KMS-11 (cell line): ENCODE measurements around the gene CCNJ.

Experiments
- H2AFZ ChIP-seq: fragments of 200-600 bp; sonication (generic); 2 replicates; pipeline ENCODE4 v1.6.1; 2016; ENCODE audit warnings: antibody characterized with exemption, mixed run types, low read depth
- H3K27ac ChIP-seq: fragments of 200-600 bp; sonication (generic); 2 replicates; pipeline ENCODE4 v1.6.1; 2016; ENCODE audit warnings: mild to moderate bottlenecking, mixed run types
- H3K27me3 ChIP-seq: fragments of 200-600 bp; sonication (generic); 2 replicates; pipeline ENCODE4 v1.6.1; 2017; ENCODE audit warnings: mild to moderate bottlenecking, low read depth, mixed run types, moderate library complexity; ENCODE audit not compliant: insufficient read depth
- H3K36me3 ChIP-seq: fragments of 200-600 bp; sonication (generic); 2 replicates; pipeline ENCODE4 v1.6.1; 2017; ENCODE audit warnings: mild to moderate bottlenecking, mixed run types; ENCODE audit not compliant: insufficient read depth
- H3K4me1 ChIP-seq: fragments of 200-600 bp; sonication (generic); 2 replicates; pipeline ENCODE4 v1.6.1; 2016; ENCODE audit warnings: mild to moderate bottlenecking, low read depth, mixed run types; ENCODE audit not compliant: poor library complexity, severe bottlenecking
- H3K4me2 ChIP-seq: fragments of 200-600 bp; sonication (generic); 2 replicates; pipeline ENCODE4 v1.7.0; 2016; ENCODE audit warnings: mild to moderate bottlenecking, mixed run types
- H3K4me3 ChIP-seq: fragments of 200-600 bp; sonication (generic); IDR thresholded peaks from 2 replicates; pipeline ENCODE4 v1.6.1; 2017; ENCODE audit warnings: low read depth, low read length, mixed read lengths; ENCODE audit not compliant: insufficient read depth
- H3K79me2 ChIP-seq: fragments of 200-600 bp; sonication (generic); 2 replicates; pipeline ENCODE4 v1.6.1; 2016; ENCODE audit warnings: low read depth, mixed run types; ENCODE audit not compliant: insufficient read depth
- H3K9ac ChIP-seq: fragments of 200-600 bp; sonication (generic); 2 replicates; pipeline ENCODE4 v1.6.1; 2016; ENCODE audit warnings: mild to moderate bottlenecking, mixed run types
- H4K20me1 ChIP-seq: fragments of 200-600 bp; sonication (generic); 2 replicates; pipeline ENCODE4 v1.6.1; 2016; ENCODE audit warnings: mild to moderate bottlenecking, mixed run types; ENCODE audit not compliant: insufficient read depth
- CTCF ChIP-seq: fragments of 200-600 bp; sonication (generic); conservative IDR thresholded peaks from 2 replicates; pipeline ENCODE4 v1.6.1; 2017; ENCODE audit warnings: low read depth, mild to moderate bottlenecking, antibody characterized with exemption, low read length, moderate library complexity, mixed read lengths

Gene CCNJ

GRCh38 chr10:96014473-96015102 is 28.8 kb upstream of the CCNJ start:
- H3K9ac ChIP-seq: no peak overlapping the region
- H3K36me3 ChIP-seq: no peaks in the 10 kb centered on the region
- TF ChIP-seq CTCF: no peak
- H3K79me2 ChIP-seq: no peaks in the 10 kb centered on the region
- H4K20me1 ChIP-seq: no peaks in the 10 kb centered on the region
- no peak overlapping the region for H2AFZ ChIP-seq
- H3K4me3 ChIP-seq: no peak overlapping the region
- H3K4me2 ChIP-seq: no peak overlapping the region
- no peaks in the 10 kb centered on the region for H3K27me3 ChIP-seq
- H3K27ac ChIP-seq: no peak overlapping the region
- no peaks in the 10 kb centered on the region for H3K4me1 ChIP-seq

- no peak overlapping the region for H3K4me2 ChIP-seq
Measured at GRCh38 chr10:96017191-96017687, 26.1 kb upstream of the CCNJ start.

GRCh38 chr10:96021332-96021731 is 22.1 kb upstream of the CCNJ start:
- H3K36me3 ChIP-seq: no peaks in the 10 kb centered on the region
- no peak overlapping the region for H3K4me3 ChIP-seq
- H3K27me3 ChIP-seq: no peaks in the 10 kb centered on the region
- no peaks in the 10 kb centered on the region for H3K4me1 ChIP-seq
- no peak overlapping the region for H3K9ac ChIP-seq
- H2AFZ ChIP-seq: no peak overlapping the region
- TF ChIP-seq CTCF: no peak
- H3K4me2 ChIP-seq: no peak overlapping the region
- no peaks in the 10 kb centered on the region for H3K79me2 ChIP-seq
- no peaks in the 10 kb centered on the region for H4K20me1 ChIP-seq
- H3K27ac ChIP-seq: no peak overlapping the region

More at GRCh38 chr10:96017191-96017687, 26.1 kb upstream of the CCNJ start:
- Histone ChIP-seq H3K9ac (no peak overlapping the region), H3K4me1 (no peaks in the 10 kb centered on the region), H3K36me3 (no peaks in the 10 kb centered on the region), H2AFZ (no peak overlapping the region), H3K79me2 (no peaks in the 10 kb centered on the region), H3K27me3 (no peaks in the 10 kb centered on the region), H3K27ac (no peak overlapping the region), H3K4me3 (no peak overlapping the region), H4K20me1 (no peaks in the 10 kb centered on the region)
- peak; percentile 90 for TF ChIP-seq CTCF

GRCh38 chr10:96022739-96023138 is 20.6 kb upstream of the CCNJ start:
- Histone ChIP-seq H2AFZ (no peak overlapping the region), H3K27ac (no peak overlapping the region), H3K36me3 (no peaks in the 10 kb centered on the region), H3K27me3 (no peaks in the 10 kb centered on the region), H3K9ac (no peak overlapping the region), H3K4me3 (no peak overlapping the region), H4K20me1 (no peaks in the 10 kb centered on the region), H3K4me1 (no peaks in the 10 kb centered on the region), H3K79me2 (no peaks in the 10 kb centered on the region), H3K4me2 (no peak overlapping the region)
- no peak for TF ChIP-seq CTCF
